ENCODE data around the gene KDM6B. TPM values are rescaled to one million over a fixed set of nuclear protein-coding genes. Genes with fewer than 3 reads are reported as not detected.

Gene KDM6B
- total RNA-seq, 1 donor from 2014 or later: 48.3 TPM

GRCh38 chr17:7836596-7837407 lies 2.8 kb downstream of the KDM6B start:
- Histone ChIP-seq H3K9me3 (no peaks in the 10 kb centered on the region), H3K27me3 (no peaks in the 10 kb centered on the region), H3K27ac (peak overlapping the region; percentile 99), H3K4me3 (peak overlapping the region; percentile 83), H3K4me1 (peaks cover 46% of the 10 kb centered on the region), H3K36me3 (peaks cover 5% of the 10 kb centered on the region)
- DNase-seq (peak; percentile 94), ATAC-seq (peak; percentile 38)
- intact Hi-C loops (cut with DNase I): no loop called here
- no peak for TF ChIP-seq CTCF (IDR thresholded peaks at IDR 0.05)

GRCh38 chr17:7837408-7838088 lies 3.5 kb downstream of the KDM6B start:
- H3K9me3 ChIP-seq: no peaks in the 10 kb centered on the region
- H3K36me3 ChIP-seq: peaks cover 5% of the 10 kb centered on the region
- H3K27me3 ChIP-seq: no peaks in the 10 kb centered on the region
- no peak for DNase-seq
- intact Hi-C loops (cut with DNase I): no loop called here
- no peak for TF ChIP-seq CTCF (IDR thresholded peaks at IDR 0.05)
- H3K4me1 ChIP-seq: peaks cover 46% of the 10 kb centered on the region
- no peak for ATAC-seq
- peak overlapping the region; percentile 99 for H3K27ac ChIP-seq
- H3K4me3 ChIP-seq: peak overlapping the region; percentile 83

GRCh38 chr17:7838090-7839075 lies 4.4 kb downstream of the KDM6B start:
- peaks cover 46% of the 10 kb centered on the region for H3K4me1 ChIP-seq

DNA sequence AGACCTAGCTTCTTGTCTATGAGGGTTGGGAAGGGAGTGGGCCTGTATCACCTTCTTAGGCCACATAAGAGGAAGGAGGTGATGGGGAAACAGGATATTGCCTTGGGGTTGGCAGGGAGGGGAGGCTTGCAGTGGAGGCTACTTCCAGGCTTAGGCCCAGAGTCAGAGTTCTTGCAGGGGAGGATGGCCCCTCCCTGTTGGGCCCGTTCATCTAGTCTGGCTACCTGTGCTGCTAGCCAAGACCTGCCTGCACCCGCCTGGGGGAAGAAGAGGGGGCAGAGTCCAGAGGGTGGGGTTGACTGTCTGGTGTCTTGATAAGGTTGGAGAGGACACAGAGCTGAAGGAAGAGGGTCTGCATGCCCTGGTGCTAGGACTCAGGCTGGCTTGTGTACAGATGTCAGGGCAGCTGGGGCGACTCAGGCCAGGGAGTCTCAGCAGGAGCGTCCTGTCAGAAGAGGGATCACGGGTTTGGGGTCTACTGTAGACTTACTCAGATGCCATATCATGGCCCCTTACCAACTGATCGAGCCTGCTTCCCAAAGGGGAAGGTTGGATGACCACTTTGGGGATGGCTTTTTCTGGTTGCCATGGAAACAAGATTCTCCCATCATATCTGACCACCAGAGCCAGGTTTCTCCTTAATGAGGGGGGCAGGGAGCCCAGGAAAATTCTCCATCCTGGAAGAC lies 5.3 kb downstream of the KDM6B start:
- H3K4me1 ChIP-seq: peaks cover 46% of the 10 kb centered on the region
- H3K9me3 ChIP-seq: no peaks in the 10 kb centered on the region
- ATAC-seq (no peak), DNase-seq (no peak)
- intact Hi-C loops (cut with DNase I): no loop called here
- no peaks in the 10 kb centered on the region for H3K27me3 ChIP-seq
- no peak overlapping the region for H3K4me3 ChIP-seq
- peaks cover 5% of the 10 kb centered on the region for H3K36me3 ChIP-seq
- H3K27ac ChIP-seq: peak overlapping the region; percentile 51
- no peak for TF ChIP-seq CTCF (IDR thresholded peaks at IDR 0.05)

More at GRCh38 chr17:7838090-7839075, 4.4 kb downstream of the KDM6B start:
- intact Hi-C loops (cut with DNase I): no loop called here
- DNase-seq (no peak), ATAC-seq (no peak)
- no peaks in the 10 kb centered on the region for H3K27me3 ChIP-seq
- H3K9me3 ChIP-seq: no peaks in the 10 kb centered on the region
- no peak for TF ChIP-seq CTCF (IDR thresholded peaks at IDR 0.05)
- peaks cover 5% of the 10 kb centered on the region for H3K36me3 ChIP-seq
- H3K4me3 ChIP-seq: peak overlapping the region; percentile 19
- H3K27ac ChIP-seq: peak overlapping the region; percentile 99

GRCh38 chr17:7839876-7840261 lies 5.9 kb downstream of the KDM6B start:
- no peaks in the 10 kb centered on the region for H3K27me3 ChIP-seq
- intact Hi-C loops (cut with DNase I): no loop called here
- H3K36me3 ChIP-seq: peaks cover 5% of the 10 kb centered on the region
- ATAC-seq: no peak
- H3K4me1 ChIP-seq: peaks cover 46% of the 10 kb centered on the region
- DNase-seq: no peak
- no peak for TF ChIP-seq CTCF (IDR thresholded peaks at IDR 0.05)
- H3K4me3 ChIP-seq: no peak overlapping the region
- H3K27ac ChIP-seq: no peak overlapping the region
- H3K9me3 ChIP-seq: no peaks in the 10 kb centered on the region

All from upper lobe of right lung (tissue), 1 donor.